GM10266 (cell line): ENCODE measurements around the gene PDGFRA.

Experiments
- DNase-seq: peaks from one replicate; pipeline ENCODE4 v3.0.0; 2012; ENCODE audit errors: extremely low spot score
- TF ChIP-seq, protein P1 (sequence below): IDR thresholded peaks from 2 replicates; pipeline ENCODE4 v1.5.1; 2012; ENCODE audit warnings: mild to moderate bottlenecking, low read depth; ENCODE audit not compliant: control insufficient read depth, insufficient read depth; ENCODE audit errors: missing control alignments

Gene PDGFRA

GRCh38 chr4:54281054-54281766 lies 52.1 kb downstream of the PDGFRA start:
- TF ChIP-seq, protein P1, sequence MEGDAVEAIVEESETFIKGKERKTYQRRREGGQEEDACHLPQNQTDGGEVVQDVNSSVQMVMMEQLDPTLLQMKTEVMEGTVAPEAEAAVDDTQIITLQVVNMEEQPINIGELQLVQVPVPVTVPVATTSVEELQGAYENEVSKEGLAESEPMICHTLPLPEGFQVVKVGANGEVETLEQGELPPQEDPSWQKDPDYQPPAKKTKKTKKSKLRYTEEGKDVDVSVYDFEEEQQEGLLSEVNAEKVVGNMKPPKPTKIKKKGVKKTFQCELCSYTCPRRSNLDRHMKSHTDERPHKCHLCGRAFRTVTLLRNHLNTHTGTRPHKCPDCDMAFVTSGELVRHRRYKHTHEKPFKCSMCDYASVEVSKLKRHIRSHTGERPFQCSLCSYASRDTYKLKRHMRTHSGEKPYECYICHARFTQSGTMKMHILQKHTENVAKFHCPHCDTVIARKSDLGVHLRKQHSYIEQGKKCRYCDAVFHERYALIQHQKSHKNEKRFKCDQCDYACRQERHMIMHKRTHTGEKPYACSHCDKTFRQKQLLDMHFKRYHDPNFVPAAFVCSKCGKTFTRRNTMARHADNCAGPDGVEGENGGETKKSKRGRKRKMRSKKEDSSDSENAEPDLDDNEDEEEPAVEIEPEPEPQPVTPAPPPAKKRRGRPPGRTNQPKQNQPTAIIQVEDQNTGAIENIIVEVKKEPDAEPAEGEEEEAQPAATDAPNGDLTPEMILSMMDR, result no peak
- DNase-seq, result no peak

- DNase-seq, result no peak
- TF ChIP-seq, protein P1, result no peak
These were observed 53.7 kb downstream of the PDGFRA start for GRCh38 chr4:54282837-54283236.

DNA sequence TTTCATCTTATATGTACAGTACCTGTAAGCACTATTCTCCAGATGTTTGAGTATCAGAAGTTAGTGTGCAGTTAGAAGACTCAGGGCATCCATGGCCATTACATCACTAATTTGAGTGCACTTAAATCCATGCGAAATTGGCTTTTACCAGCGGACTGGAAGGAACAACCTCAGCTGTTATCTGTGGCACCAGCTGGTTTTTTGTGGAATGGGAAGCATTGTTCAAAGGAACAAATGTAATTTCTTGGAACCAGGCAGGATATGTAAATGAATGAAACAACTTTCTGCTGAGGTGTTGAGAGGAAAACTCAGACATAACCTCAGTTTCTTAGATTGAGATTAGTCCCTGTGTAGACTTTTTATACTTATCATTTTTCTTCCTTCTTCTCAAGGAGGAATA lies 60.2 kb downstream of the PDGFRA start:
- no peak for DNase-seq
- TF ChIP-seq, protein P1, result no peak

DNA sequence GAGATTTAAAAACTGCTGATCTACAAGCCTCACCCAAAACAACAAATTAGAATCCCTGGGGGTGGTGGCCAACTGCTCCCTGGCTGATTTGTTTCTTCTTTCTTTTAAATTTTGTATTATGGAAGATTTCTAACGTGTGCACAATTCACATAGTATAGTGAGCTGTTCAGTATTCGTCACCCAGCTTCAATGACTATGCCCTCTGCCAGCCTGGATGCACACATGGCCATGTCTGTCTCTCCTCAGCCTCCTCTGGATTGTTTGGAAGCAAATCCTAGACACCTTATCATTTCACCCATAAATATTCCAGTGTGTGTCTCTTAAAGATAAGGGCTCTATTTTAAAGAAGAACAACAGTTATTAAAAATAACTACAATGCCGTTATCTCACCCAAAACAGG lies 61.9 kb downstream of the PDGFRA start:
- TF ChIP-seq, protein P1, result no peak
- no peak for DNase-seq

GRCh38 chr4:54296548-54297203 lies 67.6 kb downstream of the PDGFRA start:
- TF ChIP-seq, protein P1, result no peak
- no peak for DNase-seq

DNA sequence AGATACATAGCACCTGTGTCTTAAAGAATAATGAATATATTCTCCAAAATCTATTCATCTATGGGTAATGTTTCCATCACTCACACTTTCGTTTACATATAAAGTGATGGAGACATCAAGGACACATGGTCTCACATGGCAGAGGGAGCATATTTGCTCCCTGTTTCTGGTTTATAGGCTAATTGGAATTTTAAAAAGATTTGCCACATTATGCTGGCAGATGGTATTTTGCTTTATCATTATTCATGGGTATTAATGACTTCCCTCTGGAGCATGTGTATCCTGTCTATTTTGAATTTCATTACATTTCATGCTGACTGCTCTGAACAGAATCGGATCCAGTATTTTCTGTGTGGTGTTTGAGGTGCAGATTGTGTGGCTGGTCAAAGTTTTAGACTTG lies 79.0 kb downstream of the PDGFRA start:
- TF ChIP-seq, protein P1, result no peak
- DNase-seq, result no peak

- DNase-seq, result peak; percentile 66
- TF ChIP-seq, protein P1, result no peak
These were observed 86.8 kb downstream of the PDGFRA start for GRCh38 chr4:54315561-54316538.
